Measurements from ENCODE around the gene UBR3. TPM values are rescaled to one million over a fixed set of nuclear protein-coding genes. Genes with fewer than 3 reads are reported as not detected.

Gene UBR3
- total and polyA plus RNA-seq, 2 experiments from 2014 or later, result 10.7 to 28.0 TPM

DNA sequence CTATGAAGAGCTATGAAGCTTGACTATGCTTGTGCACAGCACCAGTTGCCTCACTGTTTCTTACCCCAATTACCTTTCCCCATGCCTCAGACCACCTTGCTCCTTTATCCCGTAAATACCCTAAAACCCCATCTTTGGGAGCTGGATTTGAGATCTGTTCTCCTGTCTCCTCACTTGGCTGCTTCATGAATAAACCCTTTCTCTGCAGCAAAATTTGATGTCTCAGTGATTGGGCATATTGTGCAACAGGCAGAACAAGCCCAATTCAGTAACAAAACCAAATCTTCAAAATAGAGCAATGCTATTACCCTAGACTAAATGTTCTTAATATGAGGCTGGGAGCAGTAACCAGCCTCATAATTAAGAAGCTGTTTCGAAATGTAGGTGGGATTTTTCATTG lies 32.1 kb upstream of the UBR3 start:
- Histone ChIP-seq H3K4me2 (no peak overlapping the region), H3K27ac (ENCODE audit: low read depth) (no peak overlapping the region), H2AFZ (no peak overlapping the region), H3K4me1 (ENCODE audit: insufficient read depth) (peaks cover 10% of the 10 kb centered on the region), H3K9me2 (ENCODE audit: insufficient read depth) (no peaks in the 10 kb centered on the region), H3K27me3 (ENCODE audit: insufficient read depth) (no peaks in the 10 kb centered on the region), H3K4me3 (no peak overlapping the region), H3K36me3 (ENCODE audit: insufficient read depth) (no peaks in the 10 kb centered on the region), H3K79me2 (replicated peaks; ENCODE audit: insufficient read depth) (peaks cover 14% of the 10 kb centered on the region), H4K20me1 (replicated peaks; ENCODE audit: insufficient read depth) (peaks cover 11% of the 10 kb centered on the region), H3F3A (replicated peaks; ENCODE audit: low read depth) (0 out of 2 replicates have a peak, but pooled peaks cover 6% of the 10 kb centered on the region)
- H3K27me3 Mint-ChIP-seq (ENCODE audit: insufficient read depth, low read depth, poor library complexity), result no peaks in the 10 kb centered on the region
- H3K36me3 Mint-ChIP-seq (ENCODE audit: low read depth), result no peaks in the 10 kb centered on the region
- DNase-seq (ENCODE audit: low spot score) (no peak), ATAC-seq (no peak)
- H3K4me1 Mint-ChIP-seq, result peaks cover 12% of the 10 kb centered on the region
- H3K4me3 Mint-ChIP-seq, result no peak overlapping the region
- H3K27ac Mint-ChIP-seq, result no peak overlapping the region
- peaks cover 3% of the 10 kb centered on the region; the same call in 1 of the 3 replicates for H3K9me3 Mint-ChIP-seq
- TF ChIP-seq ZNF462 (CRISPR knock-in tag; IDR thresholded peaks at IDR 0.05) (no peak), CREB1 (CRISPR knock-in tag; IDR thresholded peaks at IDR 0.05; ENCODE audit: low read depth) (no peak), POLR2AphosphoS5 (IDR thresholded peaks at IDR 0.05; ENCODE audit: low read depth) (no peak), EZH2phosphoT487 (IDR thresholded peaks at IDR 0.05; ENCODE audit: unreplicated experiment) (no peak), EZH2 (IDR thresholded peaks at IDR 0.05; ENCODE audit: low read depth, unreplicated experiment) (no peak), JUNB (IDR thresholded peaks at IDR 0.05; ENCODE audit: unreplicated experiment) (no peak), STAT1 (IDR thresholded peaks at IDR 0.05; ENCODE audit: unreplicated experiment) (no peak), CTCF (conservative IDR thresholded peaks at IDR 0.05; ENCODE audit: low read depth in 2 of 2) (no peak), ZNF331 (CRISPR knock-in tag; IDR thresholded peaks at IDR 0.05; ENCODE audit: low read depth) (no peak), ZNF114 (CRISPR knock-in tag; IDR thresholded peaks at IDR 0.05) (no peak), NANOG (IDR thresholded peaks at IDR 0.05; ENCODE audit: borderline replicate concordance) (no peak), ETS1 (IDR thresholded peaks at IDR 0.05) (no peak)
- TF ChIP-seq, protein P1, sequence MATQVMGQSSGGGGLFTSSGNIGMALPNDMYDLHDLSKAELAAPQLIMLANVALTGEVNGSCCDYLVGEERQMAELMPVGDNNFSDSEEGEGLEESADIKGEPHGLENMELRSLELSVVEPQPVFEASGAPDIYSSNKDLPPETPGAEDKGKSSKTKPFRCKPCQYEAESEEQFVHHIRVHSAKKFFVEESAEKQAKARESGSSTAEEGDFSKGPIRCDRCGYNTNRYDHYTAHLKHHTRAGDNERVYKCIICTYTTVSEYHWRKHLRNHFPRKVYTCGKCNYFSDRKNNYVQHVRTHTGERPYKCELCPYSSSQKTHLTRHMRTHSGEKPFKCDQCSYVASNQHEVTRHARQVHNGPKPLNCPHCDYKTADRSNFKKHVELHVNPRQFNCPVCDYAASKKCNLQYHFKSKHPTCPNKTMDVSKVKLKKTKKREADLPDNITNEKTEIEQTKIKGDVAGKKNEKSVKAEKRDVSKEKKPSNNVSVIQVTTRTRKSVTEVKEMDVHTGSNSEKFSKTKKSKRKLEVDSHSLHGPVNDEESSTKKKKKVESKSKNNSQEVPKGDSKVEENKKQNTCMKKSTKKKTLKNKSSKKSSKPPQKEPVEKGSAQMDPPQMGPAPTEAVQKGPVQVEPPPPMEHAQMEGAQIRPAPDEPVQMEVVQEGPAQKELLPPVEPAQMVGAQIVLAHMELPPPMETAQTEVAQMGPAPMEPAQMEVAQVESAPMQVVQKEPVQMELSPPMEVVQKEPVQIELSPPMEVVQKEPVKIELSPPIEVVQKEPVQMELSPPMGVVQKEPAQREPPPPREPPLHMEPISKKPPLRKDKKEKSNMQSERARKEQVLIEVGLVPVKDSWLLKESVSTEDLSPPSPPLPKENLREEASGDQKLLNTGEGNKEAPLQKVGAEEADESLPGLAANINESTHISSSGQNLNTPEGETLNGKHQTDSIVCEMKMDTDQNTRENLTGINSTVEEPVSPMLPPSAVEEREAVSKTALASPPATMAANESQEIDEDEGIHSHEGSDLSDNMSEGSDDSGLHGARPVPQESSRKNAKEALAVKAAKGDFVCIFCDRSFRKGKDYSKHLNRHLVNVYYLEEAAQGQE (IDR thresholded peaks at IDR 0.05; ENCODE audit: unreplicated experiment), result no peak

Measured in GM23338 (cell line).